GM18867 (cell line): ENCODE data around the gene CISD2.
"Not testable (repeated sequence)": the region's sequence is repeated elsewhere in the genome, so short reads cannot be mapped to it uniquely, and the experiment has no call there.

Experiments used
- ATAC-seq: cut with Tn5 transposase; IDR thresholded peaks from one replicate; pipeline ENCODE4 v1.9.1; 2021; ENCODE audit warnings: mild to moderate bottlenecking, moderate library complexity; ENCODE audit not compliant: unreplicated experiment

CISD2 gene, protein sequence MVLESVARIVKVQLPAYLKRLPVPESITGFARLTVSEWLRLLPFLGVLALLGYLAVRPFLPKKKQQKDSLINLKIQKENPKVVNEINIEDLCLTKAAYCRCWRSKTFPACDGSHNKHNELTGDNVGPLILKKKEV

DNA sequence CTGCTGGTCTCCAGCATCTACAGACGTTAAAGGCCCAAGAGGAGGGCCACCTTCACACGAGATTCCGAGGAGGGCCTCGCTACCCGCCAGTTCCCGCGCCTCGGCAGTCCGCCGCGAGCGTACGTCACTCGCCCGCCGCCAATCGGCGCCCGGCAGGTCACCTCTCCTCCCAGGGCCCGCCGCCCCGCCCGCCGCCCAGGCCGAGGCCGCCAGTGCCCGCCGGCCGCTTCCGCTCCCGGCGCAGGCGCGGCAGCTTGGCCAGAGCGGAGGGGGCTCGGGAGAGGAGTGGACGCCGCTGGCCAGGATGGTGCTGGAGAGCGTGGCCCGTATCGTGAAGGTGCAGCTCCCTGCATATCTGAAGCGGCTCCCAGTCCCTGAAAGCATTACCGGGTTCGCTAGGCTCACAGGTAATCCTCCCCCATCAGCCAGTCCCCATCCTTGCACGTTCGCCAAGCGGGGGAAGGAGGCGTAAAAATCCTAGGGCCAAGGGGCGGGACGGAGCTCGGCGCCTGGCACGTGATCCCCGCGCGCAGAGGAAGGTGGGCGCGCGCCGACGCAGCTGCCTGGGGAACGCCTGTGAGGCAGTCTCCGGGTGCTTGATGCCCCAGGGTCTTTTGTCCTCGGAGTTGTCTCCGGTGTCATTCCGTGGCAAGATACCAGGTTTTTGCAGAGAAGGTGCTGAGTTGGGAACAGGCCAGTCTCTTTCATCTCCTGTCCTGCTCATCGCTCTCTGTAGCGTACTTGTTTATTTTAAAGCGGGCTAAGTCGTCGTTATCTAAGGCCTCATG is at the start of gene CISD2:
CISD2 (plus strand) TSS at position 212 of the 788 bp plus-strand sequence; CDS start at position 305, 93 bp downstream.
- ATAC-seq: peak; percentile 85

DNA sequence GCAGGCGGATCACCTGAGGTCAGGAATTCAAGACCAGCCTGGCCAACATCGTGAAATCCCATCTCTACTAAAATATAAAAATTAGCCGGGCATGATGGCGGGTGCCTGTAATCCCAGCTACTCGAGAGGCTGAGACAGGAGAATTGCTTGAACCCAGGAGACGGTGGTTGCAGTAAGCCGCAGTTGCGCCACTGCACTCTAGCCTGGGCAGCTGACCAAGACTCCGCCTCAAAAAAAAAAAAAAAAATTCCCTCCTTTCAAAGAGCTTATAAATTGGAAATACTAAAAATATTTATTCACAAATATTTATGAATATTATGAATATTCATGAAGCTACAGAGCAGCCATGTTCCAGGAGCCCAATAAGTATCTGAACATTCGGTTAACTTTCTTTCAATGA is 49.7 kb upstream of the CISD2 start:
- ATAC-seq: not testable (repeated sequence)

DNA sequence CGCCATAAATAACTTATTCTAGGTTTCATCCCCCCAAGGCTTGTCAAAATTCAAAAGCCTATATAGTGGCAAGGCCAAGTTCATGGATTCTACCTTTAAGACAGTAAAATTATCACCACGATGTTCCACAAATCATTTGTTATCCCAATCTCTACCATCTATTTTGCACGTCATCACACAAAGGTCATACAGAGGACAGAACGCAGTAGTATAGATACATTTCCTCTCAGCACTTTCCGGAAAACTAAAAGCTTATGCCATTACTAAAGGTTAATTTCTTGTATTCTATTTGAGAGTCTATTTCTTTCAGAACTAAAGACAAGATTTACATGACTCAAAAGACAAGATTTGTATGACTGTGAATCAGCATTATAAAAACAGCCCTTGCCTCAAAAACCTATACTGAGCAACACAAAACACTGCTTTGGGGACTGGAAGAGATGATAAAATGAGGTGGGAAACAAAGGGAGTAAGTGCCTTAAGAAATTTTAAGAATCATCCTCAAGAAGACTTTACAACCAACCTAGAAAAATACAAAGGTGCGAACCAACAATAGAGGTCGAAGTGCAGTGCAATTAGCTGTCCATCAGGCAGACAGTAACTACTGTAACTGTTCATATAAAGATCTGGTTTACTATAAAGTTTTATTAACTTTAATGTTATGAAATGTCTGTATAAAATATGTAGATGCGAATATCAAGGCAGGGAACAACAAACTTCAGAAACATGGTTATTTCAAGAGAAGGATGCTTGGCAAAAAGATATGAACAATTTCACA is 49.0 kb upstream of the CISD2 start:
- no peak for ATAC-seq

DNA sequence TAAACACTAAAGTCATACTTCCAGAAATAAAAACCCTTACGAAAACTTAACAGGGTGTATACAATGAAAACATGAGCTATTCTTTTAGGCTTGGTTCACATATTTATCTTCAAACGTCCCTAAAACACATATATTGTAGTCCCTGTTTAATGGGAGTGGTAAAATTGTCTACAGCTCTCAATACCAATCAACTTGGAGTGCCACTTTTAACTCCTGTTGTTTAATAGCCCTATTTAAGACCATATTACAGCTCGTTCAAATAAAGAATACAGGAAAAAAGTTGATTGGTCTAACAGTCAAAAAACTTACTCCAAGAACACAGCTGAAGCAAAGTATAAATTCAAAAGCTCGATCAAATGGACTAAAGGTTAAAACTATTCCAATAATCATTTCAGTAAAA is 45.3 kb upstream of the CISD2 start:
- ATAC-seq: no peak

DNA sequence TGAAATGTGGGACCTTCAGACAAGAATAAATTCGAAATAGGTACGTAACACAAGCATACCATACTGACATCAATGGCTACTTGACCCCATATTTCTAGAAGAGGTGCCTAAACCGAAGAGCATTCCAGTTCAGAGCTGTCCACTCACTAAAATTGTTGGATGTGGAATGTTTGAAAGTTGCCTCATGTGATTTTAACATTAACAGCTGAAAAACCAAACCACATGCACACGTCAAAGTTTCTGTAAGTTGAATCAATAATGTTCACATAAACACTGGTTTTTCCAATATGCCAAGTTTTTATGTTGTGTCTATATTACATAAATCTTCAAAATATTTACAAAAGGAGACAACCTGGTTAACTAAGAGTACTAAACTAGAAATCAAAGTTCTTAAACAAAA is 44.9 kb upstream of the CISD2 start:
- ATAC-seq: no peak

DNA sequence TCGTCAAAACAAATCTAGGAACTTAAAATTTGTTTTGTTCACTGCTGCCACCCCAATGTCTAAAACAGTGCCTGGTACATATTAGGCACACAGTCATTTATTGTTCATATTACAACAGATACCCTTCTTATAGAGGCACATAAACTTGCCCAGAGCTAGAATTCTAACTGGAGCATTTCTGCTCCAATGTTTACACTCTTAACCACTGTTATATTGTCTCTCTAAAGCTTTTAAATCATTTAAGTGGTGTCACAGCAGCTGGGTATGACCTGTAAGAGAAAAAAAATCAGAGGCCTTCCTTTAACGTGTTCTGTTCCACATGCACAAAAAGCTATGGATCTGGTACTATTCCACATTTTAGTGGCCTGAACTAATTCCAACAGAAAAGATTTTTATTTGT is 44.4 kb upstream of the CISD2 start:
- no peak for ATAC-seq

DNA sequence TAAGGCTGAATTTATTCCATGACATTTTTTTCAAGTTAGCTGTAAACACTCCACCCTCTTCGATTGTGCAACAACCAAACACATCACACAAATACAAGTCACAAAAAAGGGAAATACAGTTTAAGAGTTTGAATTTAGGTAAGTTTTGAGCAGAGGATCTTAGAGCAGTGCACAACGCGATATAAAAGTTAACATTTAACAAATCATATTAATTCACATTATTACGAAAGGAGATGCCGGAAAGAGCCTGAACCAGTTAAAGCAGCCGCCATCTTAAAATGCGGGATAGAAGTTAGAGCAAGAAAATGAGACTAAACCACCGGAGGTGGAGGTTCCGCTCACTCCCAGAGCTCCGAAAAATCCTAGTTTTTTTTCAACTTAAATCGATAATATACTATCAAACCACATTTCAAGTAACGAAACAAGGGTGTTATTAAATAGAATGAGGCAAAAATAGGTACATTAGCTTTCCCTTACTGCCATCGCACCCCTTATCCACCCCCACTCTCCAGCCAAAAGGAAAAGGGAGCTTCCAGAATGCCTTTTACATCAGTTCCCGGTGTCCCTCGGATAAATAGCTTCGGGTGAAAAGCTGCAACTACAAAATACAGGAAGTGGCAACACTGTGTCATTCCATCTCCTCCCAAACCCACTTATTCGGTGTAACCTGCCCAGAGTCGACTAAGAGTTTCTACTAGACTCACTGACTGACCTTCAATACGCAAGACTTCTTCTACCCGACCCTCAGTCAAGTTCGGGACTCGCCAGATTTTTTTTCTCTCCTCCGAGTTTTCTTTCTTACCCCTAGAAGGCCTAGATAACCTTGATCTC is 43.3 kb upstream of the CISD2 start:
- no peak for ATAC-seq

DNA sequence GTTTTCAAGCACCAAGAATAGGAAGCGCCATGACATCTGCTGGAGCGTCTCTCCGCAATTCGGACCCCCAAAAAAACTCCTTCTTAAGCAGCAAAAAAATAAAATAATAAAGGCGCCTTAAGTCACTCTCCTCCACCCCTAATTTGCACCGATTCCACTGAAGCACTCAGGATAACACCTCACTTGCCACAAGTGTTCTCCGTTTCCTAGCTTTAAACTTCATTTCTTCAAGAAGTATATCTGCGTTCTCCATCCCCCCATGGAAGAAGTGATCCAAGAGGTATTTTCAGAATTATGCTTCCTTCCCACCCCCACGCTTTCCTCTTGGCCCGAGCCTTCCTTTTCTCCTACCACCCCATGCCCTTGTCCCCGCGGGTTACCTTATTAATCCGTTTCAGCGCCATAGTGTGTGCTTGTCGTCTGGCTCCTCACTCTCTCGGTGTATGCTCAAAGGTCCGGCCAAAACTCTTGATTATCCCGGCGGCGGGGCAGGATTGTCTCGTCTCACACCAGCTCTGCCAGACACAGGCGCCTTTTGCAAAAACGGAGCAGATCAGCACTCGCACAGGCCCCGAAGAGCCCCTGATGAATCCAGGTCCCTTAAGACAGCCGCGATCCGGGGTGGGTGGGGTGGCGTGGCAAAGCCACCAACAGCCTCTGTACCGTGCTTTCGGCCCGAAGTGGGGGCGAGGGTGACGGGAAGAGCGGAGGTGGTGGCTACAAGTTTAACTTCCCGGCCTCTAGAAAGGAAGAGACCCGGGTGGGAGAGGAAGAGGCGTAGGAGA is 42.5 kb upstream of the CISD2 start:
- ATAC-seq: no peak

DNA sequence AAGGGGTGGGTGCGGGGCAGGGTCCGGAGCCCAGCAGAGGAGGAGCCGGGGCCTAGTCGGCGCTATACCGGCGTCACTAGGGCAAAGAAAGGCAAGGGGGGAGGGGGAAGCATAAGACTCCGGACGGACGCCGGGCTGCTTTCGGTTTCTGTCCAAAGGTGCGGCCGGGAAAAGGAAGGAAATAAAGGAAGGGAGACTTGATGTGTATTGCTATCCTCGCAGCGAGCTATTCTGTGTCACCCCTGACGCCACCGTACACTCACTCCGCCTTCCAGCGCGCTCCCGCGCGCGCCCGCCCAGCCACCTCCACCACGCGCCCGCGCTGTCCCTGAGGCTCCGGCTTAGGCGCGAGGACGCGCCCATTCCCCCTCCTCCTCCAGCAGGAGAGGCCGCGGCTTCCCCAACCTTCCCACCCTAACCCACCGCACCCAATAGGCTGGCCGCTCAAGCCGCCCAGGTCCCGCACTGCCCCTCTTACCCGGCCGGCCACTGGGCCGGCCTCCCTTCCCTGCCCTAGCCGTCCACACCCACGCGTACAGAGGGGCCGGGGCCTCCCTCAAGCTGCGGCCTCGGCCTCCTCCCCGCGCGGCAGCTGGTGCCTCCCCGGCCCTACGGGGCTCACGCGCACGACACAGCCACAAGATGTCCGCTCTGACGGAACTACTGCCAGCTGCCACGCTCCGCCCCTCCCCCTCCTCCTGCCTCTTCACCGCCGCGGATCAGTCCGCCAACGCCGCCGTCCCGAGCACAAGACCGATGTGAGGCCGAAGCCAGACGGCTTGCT is 41.7 kb upstream of the CISD2 start, which contains the start of gene UBE2D3:
UBE2D3 (minus strand) TSS at position 662 of the 784 bp plus-strand sequence. CDS start 1,043 bp downstream, outside the sequence.
- ATAC-seq: peak; percentile 33

DNA sequence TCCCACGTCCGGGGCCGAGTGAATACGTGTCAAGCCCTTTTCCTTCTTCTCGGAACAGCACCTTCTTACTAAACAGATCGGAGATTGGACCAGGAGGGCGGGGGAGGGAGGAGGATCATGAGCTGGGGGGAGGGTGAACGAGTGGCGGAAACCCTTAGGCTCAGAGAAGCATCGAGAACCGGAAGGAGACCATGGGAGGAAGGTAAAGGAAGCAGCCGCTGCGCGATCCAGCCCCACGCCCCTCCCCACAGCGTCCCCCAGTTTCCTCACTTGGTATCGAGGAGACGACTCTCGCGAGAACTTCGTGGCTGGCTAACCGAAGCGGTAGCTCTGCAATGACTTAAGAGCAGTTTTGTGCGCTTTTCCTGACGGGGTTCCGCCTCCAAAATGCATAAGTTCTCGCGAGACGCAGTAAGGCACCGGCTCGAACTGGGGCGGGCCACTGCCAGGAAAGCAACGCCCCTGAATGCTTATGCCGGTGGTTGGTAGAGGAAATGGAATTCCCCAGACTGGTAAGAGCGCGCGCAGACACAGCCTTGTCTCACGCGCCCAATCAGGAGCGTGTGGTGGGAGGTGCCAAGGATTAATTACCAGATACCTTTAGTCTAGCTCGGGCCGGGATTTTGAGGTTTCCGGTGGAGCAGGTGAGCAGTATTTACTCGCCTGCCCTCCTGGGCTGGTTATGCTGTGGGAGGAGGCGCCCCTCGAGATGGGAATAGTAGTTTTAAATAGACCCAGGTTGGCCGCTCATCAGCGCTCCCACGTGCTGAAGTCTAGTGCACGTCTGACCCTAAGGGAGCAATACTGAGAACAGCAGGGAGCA is 40.9 kb upstream of the CISD2 start:
- ATAC-seq: peak; percentile 78

DNA sequence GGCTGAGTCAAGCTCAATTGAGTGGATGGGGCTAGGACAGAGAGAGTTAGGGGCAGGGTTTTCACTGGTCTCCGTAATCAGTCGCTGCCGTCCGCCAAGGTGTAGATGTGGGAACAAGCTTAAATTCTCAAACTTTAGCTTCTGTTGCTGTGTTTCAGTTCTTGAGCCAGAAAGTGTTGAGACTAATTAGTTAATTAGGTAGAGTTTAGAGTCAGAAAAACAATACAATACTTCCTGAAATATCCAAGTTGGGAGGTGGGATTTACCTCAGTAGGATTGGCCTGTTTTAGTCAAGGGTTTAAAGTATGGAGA is 40.3 kb upstream of the CISD2 start:
- no peak for ATAC-seq

DNA sequence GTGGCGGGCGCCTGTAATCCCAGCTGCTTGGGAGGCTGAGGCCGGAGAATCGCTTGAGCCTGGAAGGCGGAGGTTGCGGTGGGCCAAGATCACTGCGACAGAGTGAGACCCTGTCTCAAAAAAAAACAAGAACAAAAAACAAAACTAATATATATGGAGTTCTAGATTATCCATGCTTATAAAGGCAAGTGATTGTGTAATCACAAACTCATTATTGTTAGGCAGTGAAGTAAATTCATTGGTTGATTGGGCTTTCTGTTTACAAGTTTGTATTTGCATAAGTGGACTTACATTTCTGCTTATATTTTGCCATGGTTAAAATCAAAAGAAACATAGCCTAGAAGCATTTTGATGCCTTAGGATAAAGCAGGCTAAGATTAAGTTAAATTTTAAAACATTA is 39.0 kb upstream of the CISD2 start:
- ATAC-seq: no peak

DNA sequence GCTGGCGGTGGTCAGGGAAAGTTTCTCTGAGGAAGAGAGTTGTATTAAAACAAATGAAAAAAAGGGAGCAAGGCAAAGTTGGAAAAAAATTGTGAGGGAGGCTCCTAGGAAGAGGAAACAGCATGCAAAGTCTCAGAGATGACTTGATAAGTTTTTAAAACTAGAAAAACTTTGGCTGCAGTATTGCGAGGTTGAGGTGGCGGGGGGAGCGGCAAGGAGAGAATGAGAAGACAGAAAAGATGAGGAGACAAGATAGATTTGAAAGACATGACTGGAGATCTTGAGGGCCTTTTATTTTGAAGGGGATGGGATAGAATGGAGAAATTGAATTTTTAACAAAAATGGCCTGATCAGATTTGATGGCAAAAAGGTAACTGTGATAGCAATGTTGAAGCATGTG is 36.7 kb upstream of the CISD2 start:
- ATAC-seq: no peak

DNA sequence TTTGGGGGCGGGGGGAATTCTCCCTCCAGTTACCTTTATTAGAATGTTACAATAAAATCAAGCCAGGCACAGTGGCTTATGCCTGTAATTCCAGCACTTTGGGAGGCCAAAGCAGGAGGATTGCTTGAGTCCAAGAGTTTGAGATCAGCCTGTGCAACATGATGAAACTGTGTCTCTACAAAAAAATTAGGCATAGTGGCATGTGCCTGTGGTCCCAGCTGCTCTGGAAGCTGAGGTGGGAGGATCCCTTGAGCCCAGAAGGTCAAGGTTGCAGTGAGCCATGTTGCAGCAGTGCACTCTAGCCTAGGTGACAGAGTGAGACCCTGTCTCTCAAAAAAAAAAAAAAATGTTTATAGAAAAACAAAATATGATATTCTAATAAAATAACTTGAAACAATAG is 36.1 kb upstream of the CISD2 start:
- no peak for ATAC-seq

DNA sequence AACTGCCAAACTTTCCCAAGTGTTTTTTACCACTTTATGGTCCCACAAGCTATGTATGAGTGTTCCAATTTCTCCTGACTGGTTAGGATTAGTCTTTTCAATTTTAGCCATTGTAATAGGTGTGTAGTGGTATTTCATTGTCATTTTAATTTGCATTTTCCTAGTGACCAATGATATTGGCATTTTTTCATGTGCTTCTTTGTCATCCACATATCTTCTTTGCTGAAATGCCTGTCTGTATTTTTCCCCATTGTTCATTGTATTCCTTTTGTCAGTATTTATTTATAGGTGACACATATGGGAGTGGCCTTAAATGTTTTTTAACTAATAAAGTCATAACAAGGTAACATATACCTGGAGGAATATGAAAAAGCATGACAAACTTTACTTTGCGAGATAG is 32.2 kb upstream of the CISD2 start:
- ATAC-seq: no peak

DNA sequence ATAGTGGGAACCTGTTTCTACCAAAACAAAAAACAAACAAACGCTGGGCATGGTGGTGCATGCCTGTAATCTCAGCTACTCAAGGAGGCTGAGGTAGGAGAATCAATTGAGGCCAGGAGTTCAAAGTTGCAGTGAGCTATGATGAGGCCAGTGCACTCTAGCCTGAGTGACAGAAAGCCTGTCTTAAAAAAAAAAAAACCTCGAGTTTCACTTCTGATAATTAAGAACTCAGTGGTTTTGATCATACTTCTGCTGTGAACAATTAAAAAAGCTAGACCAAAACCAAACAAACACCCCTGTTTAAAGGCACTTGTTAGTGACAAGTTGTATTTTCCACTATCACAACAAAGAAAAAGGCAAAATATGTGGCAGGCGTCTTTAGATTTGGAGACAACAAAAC is 26.4 kb upstream of the CISD2 start:
- no peak for ATAC-seq

DNA sequence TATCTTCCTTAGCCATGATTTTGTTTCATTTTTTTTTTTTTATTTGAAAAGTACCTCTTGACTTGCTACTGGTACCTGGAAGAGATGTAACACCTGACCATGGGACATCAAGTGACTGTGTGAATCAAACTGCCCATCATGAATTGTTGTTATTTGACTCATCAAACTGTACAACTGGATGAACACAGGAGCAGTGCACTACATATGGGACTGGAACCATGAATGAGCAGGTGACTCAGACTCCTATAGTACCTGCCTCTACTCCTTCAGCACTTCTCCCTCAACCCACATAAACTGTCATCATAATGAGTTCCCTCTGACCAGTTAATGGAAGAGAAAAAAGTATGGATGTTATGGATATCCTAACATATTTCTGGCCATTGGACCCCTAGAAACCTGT is 25.5 kb upstream of the CISD2 start:
- no peak for ATAC-seq

DNA sequence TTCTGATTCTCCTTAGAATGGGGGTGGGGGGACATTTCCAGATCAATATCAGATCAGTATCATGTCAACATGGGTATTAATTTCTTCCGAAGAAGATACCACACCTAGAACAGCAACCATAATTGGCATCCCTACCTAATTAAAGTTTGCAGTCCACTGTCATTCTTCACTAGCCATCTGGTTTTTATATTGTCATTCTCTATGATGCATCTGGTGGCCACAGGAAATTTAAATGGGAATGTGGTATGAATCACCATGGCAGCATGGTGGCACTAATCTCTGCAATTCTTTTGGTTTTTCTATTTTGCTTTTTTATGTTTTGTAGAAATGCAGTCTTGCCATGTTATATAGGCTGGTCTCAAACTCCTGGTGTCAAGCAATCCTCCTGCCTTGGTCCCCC is 24.9 kb upstream of the CISD2 start:
- ATAC-seq: no peak

DNA sequence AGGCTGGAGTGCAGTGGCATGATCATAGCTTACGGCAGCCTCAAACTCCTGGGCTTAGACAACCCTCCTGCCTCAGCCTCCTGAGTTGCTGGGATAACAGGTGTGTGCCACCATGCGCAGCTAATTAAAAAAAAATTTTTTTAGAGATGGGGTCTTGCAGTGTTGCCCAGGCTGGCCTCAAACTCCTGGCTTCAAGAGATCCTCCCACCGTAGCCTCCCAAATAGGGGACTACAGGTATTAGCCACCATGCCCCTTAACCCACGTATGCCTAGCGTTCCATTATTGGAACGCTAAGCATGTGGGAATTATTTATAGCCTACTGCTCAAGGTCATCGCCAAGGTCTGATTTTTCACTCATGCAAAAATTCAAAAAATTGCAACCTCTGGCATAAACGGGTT is 21.1 kb upstream of the CISD2 start:
- no peak for ATAC-seq
